ENCODE data around the gene HDAC1.
A peak's percentile ranks its signal among the peaks of the same experiment; 100 is the strongest.
"Not testable (repeated sequence)": the region's sequence is repeated elsewhere in the genome, so short reads cannot be mapped to it uniquely, and the experiment has no call there.

HDAC1 gene

DNA sequence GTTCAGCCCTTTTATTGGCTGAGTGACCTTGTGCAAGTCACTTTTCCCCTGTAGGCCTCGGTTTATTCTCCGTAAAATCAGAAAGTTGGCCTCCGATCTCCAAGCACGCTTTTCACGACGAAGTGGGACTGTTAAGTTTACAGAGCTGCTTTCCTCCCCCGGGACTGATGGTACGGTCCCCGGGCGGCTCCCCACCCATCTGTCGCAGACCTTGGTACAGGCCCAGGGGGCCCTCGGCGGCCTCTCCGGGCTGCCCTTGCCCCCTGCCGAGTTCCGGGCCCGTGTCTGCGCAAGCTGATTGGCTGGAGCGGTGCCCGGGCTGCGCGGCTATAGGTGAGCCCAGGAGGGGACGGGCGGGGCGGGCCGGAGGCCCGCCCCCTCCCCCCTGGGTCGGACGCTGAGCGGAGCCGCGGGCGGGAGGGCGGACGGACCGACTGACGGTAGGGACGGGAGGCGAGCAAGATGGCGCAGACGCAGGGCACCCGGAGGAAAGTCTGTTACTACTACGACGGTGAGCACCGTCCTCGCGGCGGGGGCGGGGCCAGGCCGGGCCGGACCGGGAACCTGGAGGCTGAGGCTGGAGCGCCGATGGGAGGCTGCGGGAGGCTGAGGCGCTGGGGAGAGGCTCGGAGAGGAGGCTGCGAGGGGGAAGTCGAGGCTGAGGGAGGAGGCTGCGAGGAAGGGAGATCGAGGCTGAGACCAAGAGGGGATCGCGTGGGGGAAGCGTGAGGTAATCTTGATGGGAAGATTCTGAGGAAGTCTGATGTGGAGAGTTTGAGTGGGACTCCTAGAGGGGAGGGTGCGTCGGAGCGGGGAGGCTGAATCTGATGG, at the start of gene HDAC1:
HDAC1 (plus strand) TSS at position 376 of the 831 bp plus-strand sequence; CDS start at position 463, 87 bp downstream.
- DNase-seq: peak; percentile 97 to 98 (median 97)

DNA sequence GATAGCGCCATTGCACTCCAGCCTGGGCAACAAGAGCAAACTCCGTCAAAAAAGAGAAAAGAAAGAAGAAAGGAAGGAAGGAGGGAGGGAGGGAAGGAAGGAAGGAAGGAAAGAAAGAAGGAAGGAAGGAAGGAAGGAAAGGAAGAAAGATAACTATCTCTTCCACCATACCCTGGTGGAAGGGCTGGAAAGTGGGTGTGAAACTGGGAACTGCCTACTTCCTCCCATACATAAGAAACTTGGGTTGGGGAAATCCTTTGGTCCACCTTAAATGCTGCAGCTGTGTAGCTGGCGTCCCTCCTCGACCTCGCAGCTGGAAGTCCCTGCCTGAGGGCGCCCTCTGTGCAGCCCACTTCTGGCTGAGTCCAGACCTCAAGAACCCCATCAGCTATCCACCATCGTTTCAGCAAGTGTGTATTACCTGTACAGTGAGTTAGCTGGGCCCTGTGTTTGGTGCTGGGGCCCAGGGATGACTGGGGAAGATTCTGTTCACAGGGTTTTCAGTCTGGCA, 49.5 kb upstream of the HDAC1 start:
- peak; percentile 69 to 71 (median 70) for DNase-seq

DNA sequence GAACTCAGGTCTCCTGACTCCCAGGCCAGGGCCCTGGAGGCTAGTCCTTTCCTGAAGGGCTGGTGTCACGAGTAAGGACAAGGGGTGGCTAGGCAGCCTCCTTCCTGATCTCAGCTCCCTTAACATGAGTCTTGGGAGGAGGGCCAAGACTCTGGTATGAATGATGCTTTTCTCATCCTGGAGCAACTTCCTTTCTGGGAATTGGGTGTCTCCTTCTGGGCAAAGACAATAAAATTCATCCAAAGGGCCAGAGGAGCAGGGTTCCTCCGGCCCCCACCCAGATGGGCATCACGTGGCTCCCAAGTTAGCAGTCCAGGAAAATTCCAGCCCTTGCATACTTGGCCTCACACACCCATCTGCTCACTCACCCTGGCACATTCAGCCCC, 45.0 kb upstream of the HDAC1 start, which contains the start of gene FAM167B:
FAM167B (plus strand) TSS at position 335 of the 386 bp plus-strand sequence. CDS start 200 bp downstream, outside the sequence.
- no peak for DNase-seq

DNA sequence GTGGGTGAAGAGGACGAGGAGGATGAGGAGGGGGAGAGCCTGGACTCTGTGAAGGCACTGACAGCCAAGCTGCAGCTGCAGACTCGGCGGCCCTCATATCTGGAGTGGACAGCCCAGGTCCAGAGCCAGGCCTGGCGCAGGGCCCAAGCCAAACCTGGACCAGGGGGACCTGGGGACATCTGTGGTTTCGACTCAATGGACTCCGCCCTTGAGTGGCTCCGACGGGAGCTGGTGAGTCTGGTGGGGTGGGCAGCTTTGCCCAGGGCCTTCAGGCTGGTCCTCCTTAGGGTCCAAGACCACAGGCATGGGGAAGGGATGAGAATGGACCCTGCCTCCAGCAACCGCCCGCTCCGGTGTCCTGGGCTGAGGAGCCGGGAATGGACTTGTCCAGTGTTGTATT, 44.4 kb upstream of the HDAC1 start:
- no peak for DNase-seq

DNA sequence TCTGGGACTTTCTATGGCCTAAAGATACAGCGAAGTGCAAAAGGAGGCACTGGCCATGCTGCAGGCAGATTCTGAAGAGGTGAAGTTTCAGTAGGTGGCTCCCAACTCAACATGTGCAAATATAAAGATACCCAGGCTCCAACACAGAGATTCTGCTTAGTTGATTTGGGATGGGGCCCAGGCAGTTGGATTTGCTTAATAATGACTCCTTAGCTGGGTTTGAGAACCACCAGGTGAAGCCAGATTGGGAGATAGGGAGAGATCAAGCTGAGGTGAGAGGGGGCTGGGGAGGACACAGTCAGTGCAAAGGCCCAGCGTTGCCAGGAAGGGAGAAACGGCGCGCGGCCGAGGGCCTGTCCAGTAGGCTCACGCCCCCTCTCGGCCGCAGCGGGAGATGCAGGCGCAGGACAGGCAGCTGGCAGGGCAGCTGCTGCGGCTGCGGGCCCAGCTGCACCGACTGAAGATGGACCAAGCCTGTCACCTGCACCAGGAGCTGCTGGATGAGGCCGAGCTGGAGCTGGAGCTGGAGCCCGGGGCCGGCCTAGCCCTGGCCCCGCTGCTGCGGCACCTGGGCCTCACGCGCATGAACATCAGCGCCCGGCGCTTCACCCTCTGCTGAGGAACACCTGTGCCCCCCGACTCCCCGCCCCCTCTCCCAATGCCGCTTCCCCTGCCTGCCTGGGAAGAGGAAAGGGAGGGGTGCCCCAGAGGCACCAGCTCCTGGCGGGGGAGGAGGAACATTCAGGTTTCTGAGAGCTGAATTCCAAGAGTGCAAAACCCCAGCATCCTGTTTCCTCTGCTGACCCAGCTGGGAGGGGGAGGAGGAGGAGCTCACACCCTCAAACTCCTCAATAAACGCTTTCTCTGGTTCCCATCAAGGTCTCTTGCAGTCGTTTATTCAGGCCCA, 43.6 kb upstream of the HDAC1 start:
- DNase-seq: peak; percentile 83 to 93 (median 86)

DNA sequence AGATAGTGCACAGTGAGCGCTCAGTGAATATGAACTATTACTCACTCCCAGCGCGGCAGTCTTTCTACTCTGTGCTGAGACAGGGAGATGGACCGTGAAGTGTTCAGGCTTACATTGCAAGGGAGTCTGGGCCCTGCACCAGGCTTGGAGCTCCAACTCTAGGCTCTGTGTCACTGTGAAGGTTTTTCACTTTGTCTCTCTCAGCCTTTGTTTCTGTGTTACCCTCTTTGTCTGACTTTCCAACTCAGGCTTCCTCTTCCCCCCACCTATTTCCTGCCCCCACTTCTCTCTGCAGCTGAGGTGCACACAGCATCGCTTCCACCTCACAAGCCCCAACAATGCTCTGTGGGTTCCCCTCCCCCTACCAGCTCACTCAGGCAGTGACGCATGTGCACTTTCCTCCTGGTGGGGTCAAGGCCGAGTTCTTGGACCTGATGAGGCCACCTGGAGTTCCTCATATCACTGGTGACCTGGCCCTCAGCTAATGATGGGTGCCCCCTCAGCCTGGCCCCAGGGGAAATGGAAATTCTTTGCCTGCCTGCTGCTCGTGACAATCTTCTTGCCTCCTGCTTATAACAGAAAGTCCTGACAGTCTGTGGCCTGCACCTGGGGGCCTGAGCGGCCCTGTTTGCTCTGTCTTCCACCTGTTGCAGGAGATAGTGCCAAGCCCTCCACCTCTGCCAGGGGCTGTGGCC, 41.9 kb upstream of the HDAC1 start:
- DNase-seq: no peak

DNA sequence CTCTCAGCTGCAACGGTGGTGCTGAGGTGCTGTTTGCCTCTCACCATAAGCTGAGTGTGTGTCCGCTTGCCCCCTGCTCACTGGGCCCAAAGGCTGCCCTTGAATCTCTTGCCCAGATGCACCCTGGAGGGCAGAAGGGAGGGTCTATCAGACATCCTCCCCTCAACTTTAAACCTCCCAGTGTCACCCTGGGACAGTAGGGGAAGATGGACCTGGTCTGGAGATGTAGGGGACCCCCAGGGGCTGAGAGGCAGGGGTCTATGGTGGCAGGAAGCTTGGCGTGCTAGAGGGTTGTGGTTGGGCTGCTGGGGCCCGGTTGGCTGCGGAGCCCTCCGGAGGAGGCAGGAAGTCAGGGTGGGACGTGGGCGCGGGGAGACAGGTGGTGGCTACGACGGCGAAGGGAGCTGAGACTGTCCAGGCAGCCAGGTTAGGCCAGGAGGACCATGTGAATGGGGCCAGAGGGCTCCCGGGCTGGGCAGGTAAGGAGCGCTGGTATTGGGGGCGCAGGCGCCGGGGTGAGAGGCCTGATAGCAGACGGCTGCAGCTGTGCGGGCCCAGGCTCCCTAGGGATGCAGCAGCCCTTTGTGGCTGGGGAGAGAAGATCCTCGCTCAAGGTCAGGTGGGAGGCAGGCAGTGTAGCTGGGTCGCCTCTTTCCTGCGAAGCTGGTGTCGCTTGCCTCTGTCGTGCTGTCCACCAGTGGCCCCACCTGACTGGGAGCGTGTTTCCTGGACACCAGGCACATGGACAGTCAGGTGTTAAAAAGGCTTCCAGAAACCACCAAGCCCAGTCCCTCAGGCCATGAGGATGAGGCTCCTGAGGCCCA, 40.8 kb upstream of the HDAC1 start, which contains the start of gene LCK:
LCK (plus strand) TSS at position 373 of the 824 bp plus-strand sequence. CDS start 23,065 bp downstream, outside the sequence.
- DNase-seq: no peak

DNA sequence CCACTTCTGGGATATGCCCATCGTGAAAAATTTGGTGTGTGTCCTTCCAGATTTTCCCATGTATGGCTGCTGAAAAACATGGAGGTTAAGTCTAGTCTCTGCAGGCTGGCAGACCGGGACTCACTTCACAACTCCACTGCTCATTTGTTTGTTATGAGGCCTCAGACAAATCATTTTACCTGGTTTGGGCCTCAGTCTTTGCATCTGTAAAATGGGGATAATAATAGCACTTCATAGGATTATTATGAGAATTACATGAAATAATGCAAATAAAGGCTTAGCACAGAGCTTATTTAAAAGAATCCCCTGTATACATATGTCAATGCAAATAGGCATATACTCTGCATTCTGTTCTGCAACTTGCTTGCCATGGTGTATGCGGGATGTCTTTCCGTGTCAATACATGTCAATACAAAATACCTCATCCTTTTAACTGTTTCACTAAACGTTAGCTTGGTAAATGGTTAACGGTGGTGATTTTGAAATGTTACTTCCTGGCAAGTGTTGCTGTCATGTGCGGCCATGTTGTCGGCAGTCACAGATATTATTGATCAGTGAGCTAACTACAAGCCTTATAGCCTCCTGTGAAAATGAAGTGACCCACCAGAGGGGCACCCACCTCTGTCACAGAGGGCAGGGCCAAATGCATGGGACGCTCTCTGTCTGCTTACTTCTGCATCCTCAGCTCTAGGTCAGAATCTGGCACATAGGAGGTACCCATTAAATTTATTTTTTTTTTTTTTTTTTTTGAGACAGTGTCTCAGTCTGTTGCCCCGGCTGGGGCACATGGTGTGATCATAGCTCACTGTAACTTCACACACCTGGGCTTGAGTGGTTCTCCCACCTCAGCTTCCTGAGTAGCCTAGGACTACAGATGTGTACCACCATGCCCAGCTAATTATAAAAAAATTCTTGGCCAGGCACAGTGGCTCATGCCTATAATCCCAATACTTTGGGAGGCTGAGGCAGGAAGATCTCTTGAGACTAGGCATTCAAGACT, 36.5 kb upstream of the HDAC1 start:
- DNase-seq: no peak

DNA sequence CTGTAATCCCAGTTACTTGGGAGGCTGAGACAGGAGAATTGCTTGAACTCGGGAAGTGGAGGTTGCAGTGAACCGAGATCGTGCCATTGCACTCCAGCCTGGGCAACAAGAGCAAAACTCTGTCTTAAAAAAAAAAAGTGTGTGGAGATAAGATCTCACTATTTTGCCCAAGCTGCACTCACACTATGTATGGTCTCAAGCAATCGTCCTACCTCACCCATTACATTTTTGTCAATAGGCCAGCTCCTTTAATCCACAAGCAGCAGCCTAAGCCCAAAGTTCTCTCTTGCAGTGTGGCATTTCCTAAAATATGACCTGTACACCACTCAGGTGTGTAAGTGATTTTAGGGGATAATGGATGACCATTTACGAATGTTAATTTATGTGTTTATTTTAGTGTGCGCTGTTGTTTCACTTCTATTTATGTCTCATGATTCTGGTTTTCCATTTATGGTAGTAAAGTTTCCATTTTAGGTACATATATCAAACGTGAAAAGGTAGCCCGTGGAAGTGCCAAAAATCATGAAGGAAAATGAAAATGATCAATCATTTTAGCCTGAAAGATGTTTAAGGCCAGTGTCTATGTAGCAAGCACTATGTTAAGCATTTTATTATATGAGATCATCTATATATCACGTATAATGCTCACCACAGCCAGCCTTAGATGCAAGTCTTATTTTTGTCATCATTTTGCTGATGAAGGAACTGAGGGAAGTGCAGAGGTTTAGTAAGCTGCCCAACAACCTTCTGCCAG, 35.2 kb upstream of the HDAC1 start:
- no peak for DNase-seq

DNA sequence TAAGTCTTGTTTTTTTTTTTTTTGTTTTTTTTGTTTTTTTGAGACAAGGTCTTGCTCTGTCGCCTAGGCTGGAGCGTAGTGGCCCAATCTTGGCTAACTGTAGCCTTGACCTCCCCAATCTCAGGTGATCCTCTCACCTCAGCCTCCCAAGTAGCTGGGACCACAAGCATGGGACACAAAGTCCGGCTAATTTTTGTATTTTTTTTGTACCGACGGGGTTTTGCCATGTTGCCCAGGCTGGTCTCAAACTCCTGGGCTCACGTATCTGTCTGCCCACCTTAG, 34.7 kb upstream of the HDAC1 start:
- DNase-seq: no peak

DNA sequence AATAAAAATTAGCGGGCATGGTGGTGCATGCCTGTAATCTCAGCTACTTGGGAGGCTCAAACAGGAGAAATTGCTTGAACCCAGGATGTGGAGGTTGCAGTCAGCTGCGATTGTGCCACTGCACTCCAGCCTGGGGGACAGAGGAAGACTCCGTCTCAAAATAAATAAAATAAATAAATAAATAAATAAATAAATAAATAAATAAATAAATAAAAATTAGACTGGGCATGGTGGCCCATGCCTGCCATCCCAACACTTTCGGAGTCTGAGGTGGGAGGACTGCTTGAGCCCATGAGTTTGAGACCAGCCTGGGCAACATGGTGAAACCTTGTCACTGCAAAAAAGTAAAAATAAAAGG, 28.7 kb upstream of the HDAC1 start:
- not testable (repeated sequence) for DNase-seq

DNA sequence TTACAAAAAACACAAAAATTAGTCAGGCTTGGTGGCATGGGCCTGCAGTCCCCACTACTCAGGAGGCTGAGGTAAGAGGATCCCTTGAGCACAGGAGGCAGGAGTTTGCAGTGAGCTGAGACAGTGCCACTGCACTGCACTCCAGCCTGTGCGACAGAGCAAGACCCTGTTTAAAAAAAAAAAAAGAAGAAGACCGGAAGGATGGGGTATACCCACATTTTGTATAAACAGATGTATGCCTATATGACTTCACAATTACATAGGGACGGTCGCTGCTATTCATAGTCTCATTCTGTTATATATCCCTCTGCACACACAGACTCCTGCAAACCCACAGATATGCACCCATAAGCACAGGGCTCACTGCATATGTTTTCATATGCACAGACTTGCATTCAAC, 28.1 kb upstream of the HDAC1 start:
- DNase-seq: no peak

DNA sequence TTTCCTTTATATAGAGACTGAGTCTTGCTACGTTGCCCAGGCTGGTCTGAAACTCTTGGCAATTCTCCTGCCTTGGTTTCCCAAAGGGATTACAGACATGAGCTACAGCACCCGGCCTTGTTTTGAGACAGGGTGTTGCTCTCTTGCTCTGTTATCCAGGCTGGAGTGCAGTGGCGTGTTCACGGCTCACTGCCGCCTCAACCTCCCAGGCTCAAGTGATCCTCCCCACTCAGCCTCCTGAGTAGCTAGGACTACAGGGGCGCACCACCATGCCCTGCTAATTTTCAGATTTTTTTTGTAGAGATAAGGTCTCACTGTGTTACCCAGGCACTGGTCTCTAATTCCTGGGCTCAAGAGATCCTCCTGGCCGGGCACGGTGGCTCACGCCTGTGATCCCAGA, 26.0 kb upstream of the HDAC1 start:
- DNase-seq: no peak

DNA sequence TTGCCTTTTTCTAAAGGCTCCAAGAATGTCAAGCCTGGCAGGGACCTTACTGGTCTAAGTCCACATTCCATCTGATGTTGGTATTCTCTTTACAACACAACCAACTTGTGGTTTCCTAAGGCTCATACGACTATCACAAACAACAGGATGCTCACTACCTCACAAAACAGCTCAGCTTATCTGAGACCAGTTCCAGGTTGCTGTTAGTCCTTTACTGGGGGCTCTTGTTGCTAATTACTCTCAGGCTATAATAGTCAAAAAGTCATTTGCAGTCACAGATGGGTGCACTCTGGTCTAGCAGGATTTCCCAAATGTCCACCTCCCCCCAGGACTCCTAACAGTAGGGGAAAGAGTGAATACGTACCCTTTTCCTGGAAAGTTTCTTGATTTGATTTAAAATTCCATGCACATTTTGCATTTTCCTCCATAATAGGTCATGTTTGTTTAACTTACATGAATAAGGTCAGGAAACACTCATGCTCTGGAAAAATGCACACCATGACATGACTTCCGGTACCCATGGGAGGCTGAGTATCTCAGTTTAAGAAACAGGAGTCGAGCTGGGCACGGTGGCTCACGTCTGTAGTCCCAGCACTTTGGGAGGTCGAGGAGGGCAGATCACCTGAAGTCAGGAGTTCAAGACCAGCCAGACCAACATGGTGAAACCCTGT, 24.8 kb upstream of the HDAC1 start:
- DNase-seq: no peak

DNA sequence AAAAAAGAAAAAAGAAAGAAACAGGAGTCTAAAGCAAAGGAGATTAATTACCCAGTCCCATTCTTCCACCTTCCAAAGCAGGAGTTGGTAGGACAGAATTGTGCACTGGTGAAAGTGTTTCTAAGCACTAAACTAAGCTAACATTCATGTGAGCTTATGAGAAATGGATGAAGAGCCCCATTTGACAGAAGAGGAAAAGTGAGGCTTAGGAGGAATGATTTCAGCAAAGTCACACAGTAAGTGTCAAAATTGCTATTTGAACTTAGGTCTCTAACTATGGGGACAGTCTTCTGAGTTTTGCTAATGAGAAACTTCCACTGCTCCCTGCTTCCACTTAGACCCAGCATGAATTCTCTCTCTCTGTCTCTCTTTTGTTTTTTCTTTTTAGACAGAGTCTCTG, 22.1 kb upstream of the HDAC1 start:
- no peak for DNase-seq

DNA sequence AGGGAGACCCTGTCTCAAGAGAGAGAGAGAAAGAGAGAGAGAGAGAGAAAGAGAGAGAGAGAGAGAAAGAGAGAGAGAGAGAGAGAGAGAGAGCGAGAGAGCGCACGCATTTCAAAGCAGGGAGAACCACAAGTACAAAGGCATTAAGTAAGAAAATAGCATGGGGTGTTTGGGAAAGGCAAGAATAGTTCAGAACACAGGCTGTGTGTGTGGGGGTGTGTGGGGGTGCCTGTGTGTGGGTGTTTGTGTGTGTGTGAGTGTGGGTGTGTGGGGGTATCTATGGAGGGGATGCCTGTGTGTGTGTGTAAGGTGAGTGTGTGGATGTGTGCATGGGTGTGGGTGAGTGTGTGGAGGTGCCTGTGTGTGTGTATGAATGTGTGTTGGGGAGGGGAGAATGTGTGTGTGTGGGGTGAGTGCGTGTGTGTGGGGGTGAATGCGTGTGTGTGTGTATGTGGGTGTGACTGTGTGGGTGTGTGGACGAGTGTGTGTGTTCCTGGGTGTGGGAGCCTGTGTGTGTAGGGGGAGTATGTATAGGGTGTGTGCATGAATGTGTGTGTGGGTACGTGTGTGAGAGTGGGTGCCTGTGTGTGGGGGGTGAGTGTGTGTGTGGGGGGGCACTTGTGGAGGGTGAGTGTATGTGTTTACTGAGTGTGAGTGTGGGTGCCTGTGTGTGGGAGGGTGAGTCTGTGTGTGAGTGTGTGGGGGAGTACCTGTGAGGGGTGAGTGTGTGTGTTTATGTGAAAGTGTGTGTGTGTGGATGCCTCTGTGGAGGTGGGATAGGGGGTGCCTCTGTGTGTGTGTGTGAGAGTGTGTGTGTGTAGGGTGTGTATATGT, 19.1 kb upstream of the HDAC1 start:
- no peak for DNase-seq

DNA sequence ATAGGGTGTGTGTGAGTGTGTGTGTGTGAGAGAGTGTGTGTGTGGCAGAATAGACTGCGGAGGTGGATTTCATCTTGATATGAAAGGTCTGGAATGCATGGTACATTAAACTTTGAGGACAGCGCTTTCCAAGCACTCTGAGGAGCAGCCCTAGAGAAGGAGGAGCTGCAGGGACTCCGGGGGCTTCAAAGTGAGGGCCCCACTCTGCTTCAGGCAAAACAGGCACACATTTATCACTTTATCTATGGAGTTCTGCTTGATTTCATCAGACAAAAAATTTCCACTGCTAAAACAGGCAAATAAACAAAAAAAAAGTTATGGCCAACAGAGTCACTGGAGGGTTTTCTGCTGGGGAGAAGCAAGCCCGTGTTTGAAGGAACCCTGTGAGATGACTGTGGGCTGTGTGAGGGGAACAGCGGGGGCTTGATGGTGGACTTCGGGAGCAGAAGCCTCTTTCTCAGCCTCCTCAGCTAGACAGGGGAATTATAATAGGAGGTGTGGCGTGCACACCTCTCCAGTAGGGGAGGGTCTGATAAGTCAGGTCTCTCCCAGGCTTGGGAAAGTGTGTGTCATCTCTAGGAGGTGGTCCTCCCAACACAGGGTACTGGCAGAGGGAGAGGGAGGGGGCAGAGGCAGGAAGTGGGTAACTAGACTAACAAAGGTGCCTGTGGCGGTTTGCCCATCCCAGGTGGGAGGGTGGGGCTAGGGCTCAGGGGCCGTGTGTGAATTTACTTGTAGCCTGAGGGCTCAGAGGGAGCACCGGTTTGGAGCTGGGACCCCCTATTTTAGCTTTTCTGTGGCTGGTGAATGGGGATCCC, 18.3 kb upstream of the HDAC1 start:
- DNase-seq: no peak
